Adrenal gland (tissue), 12 donors: Measurements from ENCODE around the gene GTSF1L. TPM values are rescaled to one million over a fixed set of nuclear protein-coding genes. Genes with fewer than 3 reads are reported as not detected.

ENCODE experiments used
- DNase-seq, 7 donors: peaks; one replicate each; pipeline ENCODE4 v3.0.0-alpha.2; 2019 to 2020
- H3K27ac ChIP-seq, 5 donors: fragments of 200-600 bp; sonication (generic) in 4 of 5; 1 replicate in 3 of 5; 2 replicates in 2 of 5; pipeline versions ENCODE4 v1.5.1 to v1.8.0; 2016 to 2020; ENCODE audit warnings: mild to moderate bottlenecking in 1 of 5
- H3K27me3 ChIP-seq: fragments of 200-600 bp; 2 replicates; pipeline ENCODE4 v1.8.0; 2021
- H3K36me3 ChIP-seq, 2 donors: fragments of 200-600 bp; replicated peaks in 1 of 2; 1 replicate in 1 of 2; 2 replicates in 1 of 2; pipeline versions ENCODE4 v1.5.1 to v1.8.0; 2018 to 2022
- H3K4me1 ChIP-seq, 2 donors: fragments of 200-600 bp; replicated peaks in 1 of 2; 1 replicate in 1 of 2; 2 replicates in 1 of 2; pipeline versions ENCODE4 v1.5.1 to v1.8.0; 2018 to 2021
- H3K4me3 ChIP-seq, 4 donors: fragments of 200-600 bp; sonication (generic) in 3 of 4; one replicate each; pipeline ENCODE4 v1.5.1; 2016 to 2018
- H3K9me3 ChIP-seq, 3 donors: fragments of 200-600 bp; sonication (generic) in 1 of 3; replicated peaks in 1 of 3; 1 replicate in 2 of 3; 2 replicates in 1 of 3; pipeline versions ENCODE4 v1.5.1 to v1.8.0; 2016 to 2021
- CTCF ChIP-seq, 6 experiments: fragments of 450-650 bp in 4 of 6; fragments of 200-600 bp in 2 of 6; sonication (generic) in 1 of 6; IDR thresholded peaks; 1 replicate in 5 of 6; 2 replicates in 1 of 6; pipeline versions ENCODE4 v1.5.1 to v1.8.0; 2016 to 2021; ENCODE audit warnings: antibody characterized with exemption in 6 of 6, mild to moderate bottlenecking in 2 of 6, moderate library complexity in 1 of 6
- POLR2A ChIP-seq, 2 donors: fragments of 450-650 bp; IDR thresholded peaks; one replicate each; pipeline ENCODE4 v1.6.1; 2017; ENCODE audit warnings: antibody characterized with exemption in 2 of 2, mild to moderate bottlenecking in 2 of 2, moderate library complexity in 1 of 2
- WGBS, 4 donors: extraction: QIAGEN DNeasy Blood & Tissue Kit in 2 of 4; methylation state at CpG; one replicate each; pipeline versions ENCODE4 v1.1.5 to v1.1.7; 2013 to 2017; 5-methylcytosine and 5-hydroxymethylcytosine counted together
- intact Hi-C, 2 donors: fragments of 100-400 bp; cut with DNase I; formaldehyde crosslinking; loops; one replicate each; pipeline versions ENCODE4 v1.14.1 to v1.15.0; 2022 to 2023
- polyA plus RNA-seq, 3 donors: library from polyadenylated mRNA; stranded (reverse); fragments of 200-250 nt in 2 of 3; fragments of 350-450 nt in 1 of 3; fragmentation: Illumina TruSeq in 1 of 3; extraction: RNeasy Lipid Tissue Mini Kit (QIAGEN cat#74804) in 1 of 3; gene quantifications; one replicate each; pipeline ENCODE4 v1.2.3, GENCODE V29; 2013 to 2014
- total RNA-seq, 9 donors: library from RNA; depleted of rRNA in 4 of 9; stranded (reverse); fragments of >200 nt in 4 of 9; fragments of 120-200 nt in 1 of 9; fragmentation: NEBNext Ultra II Directional in 1 of 9; extraction: Animal tissue kit (Norgen Biotek cat#: 25700) in 1 of 9; gene quantifications; one replicate each; pipeline versions ENCODE4 v1.1.0 to v1.2.4, GENCODE V29; 2013 to 2023
- donor health status: healthy with polysubstance abuse.
- donor health status: Bipolar disorder and iron deficiency.
- donor health status: DM: yes; HTN: yes; CAD: no.
- donor health status: DM: no; HTN: no; CAD: no.
- donor health status: DM: no; HTN: no; CAD: no.
- donor health status: DM: yes; HTN: yes; CAD: no.

The GTSF1L gene
- total and polyA plus RNA-seq, 12 donors: not detected

GRCh38 chr20:43680981-43681380 lies 45.8 kb downstream of the GTSF1L start:
- no peaks in the 10 kb centered on the region for H3K4me1 ChIP-seq
- H3K27me3 ChIP-seq: no peaks in the 10 kb centered on the region
- H3K27ac ChIP-seq: no peak overlapping the region
- no peak overlapping the region for H3K4me3 ChIP-seq
- TF ChIP-seq POLR2A (IDR thresholded peaks at IDR 0.05): no peak
- TF ChIP-seq CTCF (IDR thresholded peaks at IDR 0.05): no peak
- WGBS, 4 donors: 83 to 86% (median 84%) methylated on average over 7 of the region's 7 CpGs
- H3K9me3 ChIP-seq: no peaks in the 10 kb centered on the region
- no peak for DNase-seq
- intact Hi-C loops: no loop called here
- H3K36me3 ChIP-seq: no peaks in the 10 kb centered on the region

- H3K27me3 ChIP-seq: no peaks in the 10 kb centered on the region
- TF ChIP-seq CTCF (IDR thresholded peaks at IDR 0.05) (no peak), POLR2A (IDR thresholded peaks at IDR 0.05) (no peak)
- H3K36me3 ChIP-seq: no peaks in the 10 kb centered on the region
- no peaks in the 10 kb centered on the region for H3K9me3 ChIP-seq
- DNase-seq: no peak
- H3K27ac ChIP-seq: no peak overlapping the region
- WGBS, 4 donors: 96 to 98% (median 96%) methylated on average over 5 of the region's 5 CpGs
- no peaks in the 10 kb centered on the region for H3K4me1 ChIP-seq
- no peak overlapping the region for H3K4me3 ChIP-seq
- intact Hi-C loops: no loop called here
Measured at GRCh38 chr20:43676368-43676767, 50.4 kb downstream of the GTSF1L start.

Other genes with a start within 250 kb of the GTSF1L start
- gene L3MBTL1, start 219.3 kb downstream of the GTSF1L start, total RNA-seq: 10 to 100 TPM in 7 of 9 donors, 1 to 10 TPM in 2; 5.2 to 21.9 (median 15.0) TPM
- 10 to 100 TPM in 2 of 3 donors, 1 to 10 TPM in 1; 3.3 to 24.4 (median 10.9) TPM for gene L3MBTL1, start 219.3 kb downstream of the GTSF1L start, polyA plus RNA-seq
- gene SGK2, start 168.0 kb downstream of the GTSF1L start, total RNA-seq: 1 to 10 TPM in 4 of 9 donors, under 1 TPM in 3, not detected in 2; 0.41 to 4.6 (median 1.3) TPM
- 1 to 10 TPM in 2 of 3 donors, under 1 TPM in 1; 0.38 to 4.9 (median 3.1) TPM for gene SGK2, start 168.0 kb downstream of the GTSF1L start, polyA plus RNA-seq
- 10 to 100 TPM; 12.5 to 52.6 (median 23.6) TPM for gene IFT52, start 136.1 kb downstream of the GTSF1L start, total RNA-seq
- gene IFT52, start 136.1 kb downstream of the GTSF1L start, polyA plus RNA-seq: 10 to 100 TPM; 17.7 to 29.8 (median 17.8) TPM
- gene MYBL2, start 59.9 kb downstream of the GTSF1L start, total RNA-seq: 1 to 10 TPM in 5 of 9 donors, under 1 TPM in 3, not detected in 1; 0.17 to 6.0 (median 1.2) TPM
- gene MYBL2, start 59.9 kb downstream of the GTSF1L start, polyA plus RNA-seq: 1 to 10 TPM in 1 of 3 donors, under 1 TPM in 2; 0.48 to 1.5 (median 0.57) TPM
- 1 to 10 TPM in 7 of 9 donors, under 1 TPM in 2; 0.33 to 7.6 (median 2.3) TPM for gene TOX2, start 187.8 kb upstream of the GTSF1L start, total RNA-seq
- gene TOX2, start 187.8 kb upstream of the GTSF1L start, polyA plus RNA-seq: 1 to 10 TPM; 2.6 to 6.7 (median 3.3) TPM